Endodermal cell (in vitro differentiated cells): Measurements from ENCODE around the gene SMIM3. TPM values are rescaled to one million over a fixed set of nuclear protein-coding genes. Genes with fewer than 3 reads are reported as not detected.

Source experiments
- DNase-seq: peaks from one replicate; pipeline ENCODE4 v3.0.0-alpha.2; 2017
- H3K27ac ChIP-seq: 2 replicates; pipeline ENCODE4 v1.5.1; 2013; ENCODE audit warnings: mild to moderate bottlenecking, low read depth, low read length, moderate library complexity
- H3K27me3 ChIP-seq: 2 replicates; pipeline ENCODE4 v1.6.1; 2013; ENCODE audit warnings: mild to moderate bottlenecking, low read length, moderate library complexity; ENCODE audit not compliant: insufficient read depth, control insufficient read depth, poor library complexity, severe bottlenecking
- H3K36me3 ChIP-seq: 2 replicates; pipeline ENCODE4 v1.7.0; 2013; ENCODE audit warnings: mild to moderate bottlenecking, low read length, moderate library complexity; ENCODE audit not compliant: control insufficient read depth, insufficient read depth
- H3K4me1 ChIP-seq: one replicate; pipeline ENCODE4 v1.7.0; 2013; ENCODE audit warnings: low read length; ENCODE audit not compliant: control insufficient read depth, insufficient read depth
- H3K4me3 ChIP-seq: 2 replicates; pipeline ENCODE4 v1.5.1; 2013; ENCODE audit warnings: mild to moderate bottlenecking, low read length, moderate library complexity
- H3K9ac ChIP-seq: 2 replicates; pipeline ENCODE4 v1.6.1; 2013; ENCODE audit warnings: mild to moderate bottlenecking, low read length, moderate library complexity; ENCODE audit not compliant: poor library complexity, severe bottlenecking; ENCODE audit errors: extremely low read depth
- H3K9me3 ChIP-seq: 2 replicates; pipeline ENCODE4 v1.6.1; 2013; ENCODE audit warnings: mild to moderate bottlenecking, low read length, moderate library complexity; ENCODE audit not compliant: control insufficient read depth
- H3K27ac Mint-ChIP-seq: 2 replicates; pipeline ENCODE4 v1.8.0; 2020; ENCODE audit warnings: mixed read lengths
- H3K27me3 Mint-ChIP-seq: 2 replicates; pipeline ENCODE4 v1.8.0; 2021; ENCODE audit warnings: mild to moderate bottlenecking, mixed read lengths; ENCODE audit not compliant: insufficient read depth
- H3K36me3 Mint-ChIP-seq: 2 replicates; pipeline ENCODE4 v1.8.0; 2020; ENCODE audit warnings: low read depth, mixed read lengths
- H3K4me1 Mint-ChIP-seq: 2 replicates; pipeline ENCODE4 v1.8.0; 2020; ENCODE audit warnings: mixed read lengths
- H3K4me3 Mint-ChIP-seq: 2 replicates; pipeline ENCODE4 v1.8.0; 2020; ENCODE audit warnings: mild to moderate bottlenecking, moderate library complexity, mixed read lengths
- H3K9me3 Mint-ChIP-seq: 2 replicates; pipeline ENCODE4 v1.8.0; 2020; ENCODE audit warnings: mild to moderate bottlenecking, mixed read lengths
- WGBS, 2 experiments: methylation state at CpG; one replicate each; pipeline versions ENCODE4 v1.1.5 to v1.1.7; 2013; ENCODE audit warnings: missing lambda C conversion rate in 2 of 2, mixed read lengths in 1 of 2; ENCODE audit not compliant: insufficient coverage in 1 of 2, insufficient read length in 1 of 2; 5-methylcytosine and 5-hydroxymethylcytosine counted together
- total RNA-seq, 2 donors: library from RNA; stranded (reverse); fragmentation: NEBNext Ultra II Directional in 1 of 2; extraction: Animal tissue kit (Norgen Biotek cat#: 25700) in 1 of 2; gene quantifications; 2 replicates in 1 of 2; 3 replicates in 1 of 2; pipeline ENCODE4 v1.2.1, GENCODE V29; 2021
- TF ChIP-seq, protein P1 (sequence below): fragments of 200-600 bp; sonication (generic); conservative IDR thresholded peaks from 2 replicates; pipeline ENCODE4 v1.5.0; 2021; ENCODE audit warnings: antibody characterized with exemption, mild to moderate bottlenecking

Gene SMIM3
- total RNA-seq, 2 donors from 2014 or later: 6.3 to 9.0 TPM

DNA sequence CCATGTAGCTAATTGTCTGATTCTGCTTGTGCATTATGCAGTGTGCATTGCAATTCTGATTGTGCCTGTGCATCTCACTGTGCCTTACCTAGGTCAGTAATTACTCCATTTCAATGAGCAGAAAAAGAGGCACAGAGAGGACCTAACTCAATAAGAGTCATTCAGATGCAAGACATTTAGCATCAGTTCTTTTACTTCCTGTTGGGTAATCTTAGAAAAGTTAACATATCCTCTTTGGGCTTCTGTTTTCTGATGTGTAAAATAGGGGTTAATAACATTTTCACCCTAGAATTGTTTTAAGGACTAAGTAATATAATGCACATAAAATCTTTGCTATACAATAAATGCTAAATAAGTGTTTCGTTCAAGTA, 12.8 kb upstream of the SMIM3 start:
- TF ChIP-seq, protein P1, sequence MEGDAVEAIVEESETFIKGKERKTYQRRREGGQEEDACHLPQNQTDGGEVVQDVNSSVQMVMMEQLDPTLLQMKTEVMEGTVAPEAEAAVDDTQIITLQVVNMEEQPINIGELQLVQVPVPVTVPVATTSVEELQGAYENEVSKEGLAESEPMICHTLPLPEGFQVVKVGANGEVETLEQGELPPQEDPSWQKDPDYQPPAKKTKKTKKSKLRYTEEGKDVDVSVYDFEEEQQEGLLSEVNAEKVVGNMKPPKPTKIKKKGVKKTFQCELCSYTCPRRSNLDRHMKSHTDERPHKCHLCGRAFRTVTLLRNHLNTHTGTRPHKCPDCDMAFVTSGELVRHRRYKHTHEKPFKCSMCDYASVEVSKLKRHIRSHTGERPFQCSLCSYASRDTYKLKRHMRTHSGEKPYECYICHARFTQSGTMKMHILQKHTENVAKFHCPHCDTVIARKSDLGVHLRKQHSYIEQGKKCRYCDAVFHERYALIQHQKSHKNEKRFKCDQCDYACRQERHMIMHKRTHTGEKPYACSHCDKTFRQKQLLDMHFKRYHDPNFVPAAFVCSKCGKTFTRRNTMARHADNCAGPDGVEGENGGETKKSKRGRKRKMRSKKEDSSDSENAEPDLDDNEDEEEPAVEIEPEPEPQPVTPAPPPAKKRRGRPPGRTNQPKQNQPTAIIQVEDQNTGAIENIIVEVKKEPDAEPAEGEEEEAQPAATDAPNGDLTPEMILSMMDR: no peak
- H3K4me3 Mint-ChIP-seq: no peak overlapping the region
- peaks cover 20% of the 10 kb centered on the region for H3K27me3 Mint-ChIP-seq
- Histone ChIP-seq H3K27me3 (peaks cover 16% of the 10 kb centered on the region), H3K27ac (no peak overlapping the region), H3K4me1 (no peaks in the 10 kb centered on the region), H3K4me3 (no peak overlapping the region), H3K36me3 (no peaks in the 10 kb centered on the region), H3K9ac (no peak overlapping the region), H3K9me3 (no peaks in the 10 kb centered on the region)
- no peaks in the 10 kb centered on the region for H3K4me1 Mint-ChIP-seq
- no peaks in the 10 kb centered on the region for H3K36me3 Mint-ChIP-seq
- H3K9me3 Mint-ChIP-seq: peaks cover 2% of the 10 kb centered on the region
- WGBS, 2 experiments: 88% methylated on average over 1 of the region's 1 CpG; no CpG with 5 or more reads in 1 of the 2 experiments
- no peak for DNase-seq
- H3K27ac Mint-ChIP-seq: no peak overlapping the region

DNA sequence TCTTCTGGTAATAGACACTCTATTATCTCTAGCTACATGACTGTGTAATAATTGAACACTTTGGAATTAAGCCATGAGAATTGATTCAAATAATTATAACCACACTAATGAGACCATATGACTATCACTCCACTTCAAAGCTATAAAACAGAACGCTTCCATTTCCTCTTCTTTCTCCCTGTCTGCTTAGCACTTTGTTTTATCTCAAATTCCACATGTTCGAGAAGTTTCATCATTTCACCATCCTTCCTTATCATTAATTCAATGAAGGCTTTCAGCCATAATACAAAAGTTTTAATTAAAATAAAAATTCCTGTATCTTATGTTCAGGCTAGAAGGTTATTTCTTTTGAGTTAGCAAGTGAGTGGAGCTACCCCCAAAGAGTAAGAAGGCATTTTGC, 12.3 kb upstream of the SMIM3 start:
- Mint-ChIP-seq H3K36me3 (no peaks in the 10 kb centered on the region), H3K9me3 (peaks cover 2% of the 10 kb centered on the region), H3K27me3 (peaks cover 20% of the 10 kb centered on the region), H3K4me1 (no peaks in the 10 kb centered on the region), H3K4me3 (no peak overlapping the region), H3K27ac (no peak overlapping the region)
- no peak overlapping the region for H3K4me3 ChIP-seq
- no peak overlapping the region for H3K9ac ChIP-seq
- WGBS, 2 experiments: 91% methylated on average over 2 of the region's 2 CpGs; no CpG with 5 or more reads in 1 of the 2 experiments
- no peaks in the 10 kb centered on the region for H3K4me1 ChIP-seq
- no peaks in the 10 kb centered on the region for H3K9me3 ChIP-seq
- H3K27ac ChIP-seq: no peak overlapping the region
- no peak for DNase-seq
- TF ChIP-seq, protein P1: no peak
- H3K36me3 ChIP-seq: no peaks in the 10 kb centered on the region
- peaks cover 16% of the 10 kb centered on the region for H3K27me3 ChIP-seq

DNA sequence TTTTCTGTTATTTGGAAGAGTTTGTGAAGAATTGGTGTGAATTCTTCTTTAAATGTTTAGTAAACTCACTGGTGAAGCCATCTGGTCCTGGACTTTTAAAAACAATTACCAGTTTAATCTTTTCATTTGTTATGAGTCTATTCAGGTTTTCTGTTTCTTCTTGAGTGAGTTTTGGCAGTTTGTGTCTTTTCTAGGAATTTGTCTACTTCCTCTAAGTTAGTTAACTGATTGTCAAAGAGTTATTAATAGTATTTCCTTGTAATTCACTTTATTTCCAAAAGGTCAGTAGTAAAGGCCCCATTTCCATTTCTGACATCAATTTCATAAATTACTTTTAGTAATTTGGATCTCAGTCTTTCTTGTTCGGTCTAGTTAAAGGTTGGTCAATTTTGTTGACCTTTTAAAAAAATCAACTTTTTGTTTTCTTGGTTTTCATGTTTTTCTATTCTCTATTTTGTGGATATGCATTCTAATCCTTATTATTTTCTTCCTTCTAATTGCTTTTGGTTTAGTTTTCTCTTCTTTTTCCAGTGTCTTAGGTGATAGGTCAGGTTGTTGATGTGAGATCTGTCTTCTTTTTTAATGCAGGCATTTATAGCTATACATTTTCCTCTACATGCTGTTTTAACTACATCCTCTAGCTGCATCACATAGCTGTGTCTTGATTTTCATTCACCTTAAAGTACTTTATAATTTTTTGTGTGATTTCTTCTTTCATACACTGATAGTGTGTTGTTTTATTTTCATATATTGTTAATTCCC, 7.3 kb upstream of the SMIM3 start:
- Mint-ChIP-seq H3K27ac (no peak overlapping the region), H3K4me1 (no peaks in the 10 kb centered on the region), H3K4me3 (no peak overlapping the region), H3K36me3 (no peaks in the 10 kb centered on the region), H3K9me3 (no peaks in the 10 kb centered on the region), H3K27me3 (peaks cover 19% of the 10 kb centered on the region)
- no peak for DNase-seq
- no peak overlapping the region for H3K9ac ChIP-seq
- no peak overlapping the region for H3K4me3 ChIP-seq
- peaks cover 16% of the 10 kb centered on the region for H3K27me3 ChIP-seq
- H3K27ac ChIP-seq: no peak overlapping the region
- WGBS, 2 experiments: 100% methylated on average over 1 of the region's 1 CpG; no CpG with 5 or more reads in 1 of the 2 experiments
- no peaks in the 10 kb centered on the region for H3K9me3 ChIP-seq
- TF ChIP-seq, protein P1: no peak
- H3K36me3 ChIP-seq: no peaks in the 10 kb centered on the region
- H3K4me1 ChIP-seq: no peaks in the 10 kb centered on the region
